ENCODE data around the gene CREB5.

- TF ChIP-seq CTCF (IDR thresholded peaks at IDR 0.05) (no peak), EP300 (IDR thresholded peaks at IDR 0.05) (no peak), POLR2A (IDR thresholded peaks at IDR 0.05) (no peak)
These were observed 62.3 kb downstream of the CREB5 start for GRCh38 chr7:28474640-28475039.
